ENCODE results near the gene COTL1. TPM values are rescaled to one million over a fixed set of nuclear protein-coding genes. Genes with fewer than 3 reads are reported as not detected.

COTL1 gene
- total RNA-seq, 2 experiments from 2014 or later: 125 to 232 TPM

- Histone ChIP-seq H3K4me1 (ENCODE audit: insufficient read depth, low read length, poor library complexity, severe bottlenecking) (no peaks in the 10 kb centered on the region), H3K27ac (ENCODE audit: low read depth, low read length, poor library complexity, severe bottlenecking) (no peak overlapping the region), H3K79me2 (ENCODE audit: insufficient read depth, low read depth, low read length) (no peaks in the 10 kb centered on the region), H3K9me3 (ENCODE audit: low read length) (no peaks in the 10 kb centered on the region), H3K4me3 (ENCODE audit: low read depth, low read length, poor library complexity, severe bottlenecking) (no peak overlapping the region), H3K4me2 (ENCODE audit: low read length) (no peak overlapping the region), H3K36me3 (ENCODE audit: insufficient read depth, low read length) (no peaks in the 10 kb centered on the region), H4K20me1 (ENCODE audit: insufficient read depth, low read length) (no peaks in the 10 kb centered on the region), H3K9me2 (ENCODE audit: insufficient read depth, low read length) (no peaks in the 10 kb centered on the region), H2AFZ (ENCODE audit: low read length) (no peak overlapping the region)
- DNase-seq (ENCODE audit: low spot score): no peak
- intact Hi-C loops (cut with micrococcal nuclease; ENCODE audit: unreplicated experiment): no loop called here
- no TSS peak for BruUV-seq (replicated peaks)
- POLR2A ChIA-PET: interaction anchor here (0.6 kb wide), 1 partner anchor 11 kb away, joined by 3 read pairs; no protein-coding TSS in a partner anchor
- CTCF ChIA-PET (ENCODE audit: unreplicated experiment): interaction anchor here (0.6 kb wide), 1 partner anchor 58 kb away, joined by 3 read pairs; no protein-coding TSS in a partner anchor
- TF ChIP-seq EZH2phosphoT487 (IDR thresholded peaks at IDR 0.05; ENCODE audit: borderline replicate concordance, low read depth, low read length) (no peak), CTCF (conservative IDR thresholded peaks at IDR 0.05; ENCODE audit: low read length) (no peak)
Observed at GRCh38 chr16:84521497-84521770, 96.4 kb downstream of the COTL1 start.

GRCh38 chr16:84520725-84521496 is 97.0 kb downstream of the COTL1 start:
- Histone ChIP-seq H3K4me2 (ENCODE audit: low read length) (no peak overlapping the region), H2AFZ (ENCODE audit: low read length) (no peak overlapping the region), H3K4me1 (ENCODE audit: insufficient read depth, low read length, poor library complexity, severe bottlenecking) (no peaks in the 10 kb centered on the region), H3K27ac (ENCODE audit: low read depth, low read length, poor library complexity, severe bottlenecking) (no peak overlapping the region), H3K9me2 (ENCODE audit: insufficient read depth, low read length) (no peaks in the 10 kb centered on the region), H3K4me3 (ENCODE audit: low read depth, low read length, poor library complexity, severe bottlenecking) (no peak overlapping the region), H3K79me2 (ENCODE audit: insufficient read depth, low read depth, low read length) (no peaks in the 10 kb centered on the region), H3K36me3 (ENCODE audit: insufficient read depth, low read length) (no peaks in the 10 kb centered on the region), H4K20me1 (ENCODE audit: insufficient read depth, low read length) (no peaks in the 10 kb centered on the region), H3K9me3 (ENCODE audit: low read length) (no peaks in the 10 kb centered on the region)
- no peak for TF ChIP-seq EZH2phosphoT487 (IDR thresholded peaks at IDR 0.05; ENCODE audit: borderline replicate concordance, low read depth, low read length)
- TF ChIP-seq CTCF (conservative IDR thresholded peaks at IDR 0.05; ENCODE audit: low read length): no peak
- ChIA-PET POLR2A (interaction anchor here (0.6 kb wide), 1 partner anchor 99 kb away, joined by 4 read pairs; no protein-coding TSS in a partner anchor), CTCF (ENCODE audit: unreplicated experiment) (interaction anchor here (0.6 kb wide), 1 partner anchor 59 kb away, joined by 3 read pairs; no protein-coding TSS in a partner anchor)
- intact Hi-C loops (cut with micrococcal nuclease; ENCODE audit: unreplicated experiment): no loop called here
- no peak for DNase-seq (ENCODE audit: low spot score)
- no TSS peak for BruUV-seq (replicated peaks)

GRCh38 chr16:84519855-84520254 is 98.0 kb downstream of the COTL1 start:
- H3K36me3 ChIP-seq (ENCODE audit: insufficient read depth, low read length): no peaks in the 10 kb centered on the region
- no peak overlapping the region for H3K4me3 ChIP-seq (ENCODE audit: low read depth, low read length, poor library complexity, severe bottlenecking)
- DNase-seq (ENCODE audit: low spot score): no peak
- no peak overlapping the region for H3K4me2 ChIP-seq (ENCODE audit: low read length)
- H3K4me1 ChIP-seq (ENCODE audit: insufficient read depth, low read length, poor library complexity, severe bottlenecking): peaks cover 8% of the 10 kb centered on the region
- BruUV-seq (replicated peaks): no TSS peak
- ChIA-PET CTCF (ENCODE audit: unreplicated experiment) (interaction anchor here (0.6 kb wide), 1 partner anchor 103 kb away, joined by 4 read pairs; no protein-coding TSS in a partner anchor), POLR2A (interaction anchor here (0.6 kb wide), 1 partner anchor 76 kb away, joined by 3 read pairs; no protein-coding TSS in a partner anchor)
- no peak overlapping the region for H2AFZ ChIP-seq (ENCODE audit: low read length)
- no peaks in the 10 kb centered on the region for H3K79me2 ChIP-seq (ENCODE audit: insufficient read depth, low read depth, low read length)
- H3K9me3 ChIP-seq (ENCODE audit: low read length): no peaks in the 10 kb centered on the region
- no peaks in the 10 kb centered on the region for H4K20me1 ChIP-seq (ENCODE audit: insufficient read depth, low read length)
- intact Hi-C loops (cut with micrococcal nuclease; ENCODE audit: unreplicated experiment): no loop called here
- no peak for TF ChIP-seq CTCF (conservative IDR thresholded peaks at IDR 0.05; ENCODE audit: low read length)
- TF ChIP-seq EZH2phosphoT487 (IDR thresholded peaks at IDR 0.05; ENCODE audit: borderline replicate concordance, low read depth, low read length): no peak
- H3K9me2 ChIP-seq (ENCODE audit: insufficient read depth, low read length): no peaks in the 10 kb centered on the region
- H3K27ac ChIP-seq (ENCODE audit: low read depth, low read length, poor library complexity, severe bottlenecking): no peak overlapping the region

Measured in OCI-LY7 (cell line).